Stomach (tissue), 4 donors: Measurements from ENCODE around the gene TMEM72.

ENCODE experiments used
- CTCF ChIP-seq, 7 experiments: fragments of 450-650 bp in 4 of 7; fragments of 200-600 bp in 3 of 7; sonication (generic) in 3 of 7; IDR thresholded peaks; one replicate each; pipeline ENCODE4 v1.5.1; 2016 to 2019; ENCODE audit warnings: antibody characterized with exemption in 7 of 7, control low read depth in 2 of 7, mild to moderate bottlenecking in 1 of 7
- POLR2AphosphoS5 ChIP-seq, 3 donors: sonication (generic); formaldehyde crosslinking; IDR thresholded peaks; one replicate each; pipeline ENCODE4 v1.6.1; 2016; ENCODE audit warnings: antibody characterized with exemption in 3 of 3

DNA sequence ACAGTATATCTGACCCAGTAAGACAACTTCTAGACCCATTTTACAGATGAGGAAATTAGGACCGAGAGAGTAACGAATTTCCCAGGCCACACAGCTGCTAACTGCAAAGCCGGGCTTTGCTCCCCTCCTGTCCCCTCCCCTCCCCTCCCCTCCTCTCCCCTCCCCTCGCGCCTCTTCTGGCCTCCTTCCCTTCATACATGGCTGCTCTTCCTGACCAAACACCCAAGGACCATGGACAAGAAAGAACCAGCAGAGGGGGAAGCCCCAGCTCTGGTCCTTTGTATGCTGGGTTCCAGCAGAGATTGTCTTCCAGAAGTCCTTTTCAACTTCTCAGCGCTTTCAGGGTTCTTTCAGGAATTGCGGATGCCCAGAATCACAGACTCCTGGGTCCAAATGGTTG, 3.6 kb upstream of the TMEM72 start:
- no peak for TF ChIP-seq CTCF (IDR thresholded peaks at IDR 0.05)
- TF ChIP-seq POLR2AphosphoS5 (IDR thresholded peaks at IDR 0.05) = no peak
